ENCODE results near the gene SELENBP1. TPM values are rescaled to one million over a fixed set of nuclear protein-coding genes. Genes with fewer than 3 reads are reported as not detected.

Gene SELENBP1
- total RNA-seq, 6 donors from 2014 or later, result 241 to 804 (median 431) TPM

DNA sequence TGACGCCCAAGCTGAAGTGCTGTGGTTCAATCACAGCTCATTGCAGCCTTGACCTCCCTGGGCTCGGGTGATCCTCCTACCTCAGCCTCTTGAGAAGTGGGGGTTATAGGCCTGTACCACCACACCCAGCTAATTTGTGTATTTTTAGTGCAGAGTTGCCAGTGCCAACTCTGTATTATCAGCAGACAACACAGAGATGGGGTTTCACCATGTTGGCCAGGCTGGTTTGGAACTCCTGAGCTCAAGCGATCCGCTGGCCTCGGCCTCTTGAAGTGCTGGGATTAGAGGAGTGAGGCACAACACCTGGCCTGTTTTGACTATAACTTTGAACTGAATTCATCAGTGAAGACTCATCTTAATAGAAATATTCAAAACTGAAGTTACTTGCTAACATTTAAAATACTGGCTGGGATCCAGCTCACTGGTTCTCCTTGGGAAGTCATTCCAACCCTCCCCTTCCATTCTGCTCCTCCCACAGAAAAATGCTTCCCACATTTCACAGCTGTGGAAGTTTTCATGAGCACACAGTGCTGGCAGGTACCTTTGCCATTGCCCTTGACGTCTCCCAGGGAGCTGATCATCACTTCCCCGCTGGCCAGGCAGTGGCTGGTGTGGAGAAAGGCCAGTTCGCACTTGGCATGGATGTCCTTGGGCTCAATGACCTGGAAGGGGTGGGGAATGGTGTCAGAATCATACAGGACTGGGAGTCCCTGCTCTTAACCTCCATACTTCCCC, 4.7 kb downstream of the SELENBP1 start:
- H3K4me3 ChIP-seq, result no peak overlapping the region
- H3K36me3 ChIP-seq, result peaks cover 18 to 59% (median 35%) of the 10 kb centered on the region in 4 donors
- H3K27me3 ChIP-seq, result no peaks in the 10 kb centered on the region
- TF ChIP-seq EP300 (IDR thresholded peaks at IDR 0.05) (no peak), POLR2A (IDR thresholded peaks at IDR 0.05) (no peak), POLR2AphosphoS5 (IDR thresholded peaks at IDR 0.05) (no peak)
- TF ChIP-seq, protein P1, sequence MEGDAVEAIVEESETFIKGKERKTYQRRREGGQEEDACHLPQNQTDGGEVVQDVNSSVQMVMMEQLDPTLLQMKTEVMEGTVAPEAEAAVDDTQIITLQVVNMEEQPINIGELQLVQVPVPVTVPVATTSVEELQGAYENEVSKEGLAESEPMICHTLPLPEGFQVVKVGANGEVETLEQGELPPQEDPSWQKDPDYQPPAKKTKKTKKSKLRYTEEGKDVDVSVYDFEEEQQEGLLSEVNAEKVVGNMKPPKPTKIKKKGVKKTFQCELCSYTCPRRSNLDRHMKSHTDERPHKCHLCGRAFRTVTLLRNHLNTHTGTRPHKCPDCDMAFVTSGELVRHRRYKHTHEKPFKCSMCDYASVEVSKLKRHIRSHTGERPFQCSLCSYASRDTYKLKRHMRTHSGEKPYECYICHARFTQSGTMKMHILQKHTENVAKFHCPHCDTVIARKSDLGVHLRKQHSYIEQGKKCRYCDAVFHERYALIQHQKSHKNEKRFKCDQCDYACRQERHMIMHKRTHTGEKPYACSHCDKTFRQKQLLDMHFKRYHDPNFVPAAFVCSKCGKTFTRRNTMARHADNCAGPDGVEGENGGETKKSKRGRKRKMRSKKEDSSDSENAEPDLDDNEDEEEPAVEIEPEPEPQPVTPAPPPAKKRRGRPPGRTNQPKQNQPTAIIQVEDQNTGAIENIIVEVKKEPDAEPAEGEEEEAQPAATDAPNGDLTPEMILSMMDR (IDR thresholded peaks at IDR 0.05), result no peak
- H3K9me3 ChIP-seq, result peaks cover 0 to 3% (median 0%) of the 10 kb centered on the region in 4 donors
- WGBS, 2 donors, result 77 to 80% methylated on average over 8 of the region's 8 CpGs
- H3K4me1 ChIP-seq, result peaks cover 28 to 46% (median 37%) of the 10 kb centered on the region in 4 donors
- ATAC-seq (ENCODE audit: low FRiP score in 2 of 2), result no peak
- no peak for DNase-seq
- H3K27ac ChIP-seq, result peak overlapping the region in 1 of 4 donors; percentile 35

DNA sequence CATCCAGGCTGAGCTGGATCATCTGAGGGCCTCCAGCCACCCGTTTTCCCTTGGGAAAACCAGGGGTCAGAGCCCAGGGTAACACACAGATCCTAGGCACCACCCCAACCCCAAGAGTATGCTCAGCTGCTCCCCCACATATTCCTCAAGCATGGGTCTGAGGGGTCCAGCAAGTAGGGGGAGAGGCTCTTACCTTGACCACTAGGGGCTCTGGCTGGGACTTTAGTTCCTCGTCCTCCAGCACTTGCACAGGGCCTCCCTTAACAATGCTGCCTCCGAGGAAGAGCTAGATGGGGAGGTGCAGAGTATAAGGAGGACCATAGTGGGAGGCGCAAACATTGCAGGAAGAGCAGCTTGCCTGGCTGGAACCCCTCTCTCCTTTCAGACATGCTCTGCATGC, 7.5 kb downstream of the SELENBP1 start:
- Histone ChIP-seq H3K9me3 (peaks cover 0 to 11% (median 2%) of the 10 kb centered on the region in 4 donors), H3K4me3 (no peak overlapping the region), H3K27ac (no peak overlapping the region), H3K36me3 (peaks cover 18 to 60% (median 39%) of the 10 kb centered on the region in 4 donors), H3K4me1 (peaks cover 8 to 20% (median 13%) of the 10 kb centered on the region in 4 donors), H3K27me3 (no peaks in the 10 kb centered on the region)
- ATAC-seq (ENCODE audit: low FRiP score in 2 of 2), result no peak
- TF ChIP-seq, protein P1 (IDR thresholded peaks at IDR 0.05), result no peak
- TF ChIP-seq POLR2AphosphoS5 (IDR thresholded peaks at IDR 0.05), result no peak
- no peak for TF ChIP-seq POLR2A (IDR thresholded peaks at IDR 0.05)
- TF ChIP-seq EP300 (IDR thresholded peaks at IDR 0.05), result no peak
- WGBS, 2 donors, result 91 to 92% methylated on average over 4 of the region's 4 CpGs
- DNase-seq, result no peak

DNA sequence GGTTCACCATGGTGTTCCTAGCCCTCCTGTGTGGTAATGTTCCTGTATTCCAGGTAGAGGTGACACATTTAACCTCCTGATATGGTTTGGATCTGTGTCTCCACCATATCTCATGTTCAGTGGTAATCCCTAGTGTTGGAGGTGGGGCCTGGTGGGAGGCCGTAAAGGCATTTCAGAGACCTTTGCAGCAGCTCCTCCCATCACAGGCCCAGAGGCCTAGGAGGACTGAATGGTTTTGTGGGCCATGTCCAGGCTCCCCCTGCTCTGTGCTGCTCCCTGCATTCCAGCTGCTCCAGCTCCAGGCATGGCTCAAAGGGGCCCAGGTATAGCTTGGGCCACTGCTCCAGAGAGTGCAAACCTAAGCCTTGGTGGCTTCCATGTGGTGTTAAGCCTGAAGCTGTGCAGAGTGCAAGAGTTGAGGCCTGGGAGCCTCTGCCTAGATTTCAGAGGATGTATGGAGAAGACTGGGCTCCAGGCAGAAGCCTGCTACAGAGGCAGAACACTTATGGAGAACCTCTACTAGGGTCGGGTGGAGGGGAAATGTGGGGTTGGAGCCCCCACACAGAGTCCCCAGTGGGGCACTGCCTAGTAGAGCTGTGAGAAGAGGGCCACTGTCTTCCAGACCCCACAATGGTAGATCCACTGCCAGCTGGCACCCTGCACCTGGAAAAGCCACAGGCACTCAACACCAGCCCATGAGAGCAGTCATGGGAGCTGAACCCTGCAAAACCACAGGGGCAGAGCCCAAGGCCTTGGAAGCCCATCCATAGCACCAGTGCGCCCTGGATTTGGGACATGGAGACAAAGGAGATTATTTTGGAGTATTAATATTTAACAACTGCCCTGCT, 10.0 kb downstream of the SELENBP1 start:
- DNase-seq, result no peak
- Histone ChIP-seq H3K27me3 (no peaks in the 10 kb centered on the region), H3K4me1 (no peaks in the 10 kb centered on the region), H3K27ac (no peak overlapping the region), H3K9me3 (peaks cover 0 to 11% (median 2%) of the 10 kb centered on the region in 4 donors), H3K36me3 (peaks cover 14 to 45% (median 37%) of the 10 kb centered on the region in 4 donors), H3K4me3 (no peak overlapping the region)
- no peak for ATAC-seq (ENCODE audit: low FRiP score in 2 of 2)
- TF ChIP-seq EP300 (IDR thresholded peaks at IDR 0.05) (no peak), POLR2AphosphoS5 (IDR thresholded peaks at IDR 0.05) (no peak), POLR2A (IDR thresholded peaks at IDR 0.05) (no peak)
- TF ChIP-seq, protein P1 (IDR thresholded peaks at IDR 0.05), result no peak
- 96 to 100% methylated on average over 3 of the region's 3 CpGs for WGBS, 2 donors

DNA sequence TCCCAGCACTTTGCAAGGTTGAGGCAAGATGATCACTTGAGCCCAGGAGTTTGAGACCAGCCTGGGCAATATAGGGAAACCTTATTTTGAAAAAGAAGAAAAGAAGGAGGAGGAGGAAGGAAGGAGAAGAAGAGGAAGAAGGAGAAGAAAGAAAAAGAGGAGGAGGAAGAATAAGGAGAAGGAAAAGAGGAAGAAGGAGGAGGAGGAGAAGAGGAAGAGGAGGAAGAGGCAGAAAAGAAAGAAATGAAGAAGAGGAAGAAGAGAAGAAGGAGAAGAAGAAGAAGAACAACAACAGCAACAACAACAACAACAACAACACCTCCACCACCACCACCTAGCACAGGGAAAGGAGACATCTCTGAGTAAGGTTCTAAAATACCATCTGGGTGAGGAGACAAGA, 10.6 kb downstream of the SELENBP1 start:
- DNase-seq (no peak), ATAC-seq (ENCODE audit: low FRiP score in 2 of 2) (no peak)
- TF ChIP-seq POLR2A (IDR thresholded peaks at IDR 0.05) (no peak), POLR2AphosphoS5 (IDR thresholded peaks at IDR 0.05) (no peak), EP300 (IDR thresholded peaks at IDR 0.05) (no peak)
- TF ChIP-seq, protein P1 (IDR thresholded peaks at IDR 0.05), result no peak
- Histone ChIP-seq H3K27ac (no peak overlapping the region), H3K4me3 (no peak overlapping the region), H3K36me3 (peaks cover 14 to 41% (median 35%) of the 10 kb centered on the region in 4 donors), H3K9me3 (peaks cover 0 to 11% (median 2%) of the 10 kb centered on the region in 4 donors), H3K27me3 (no peaks in the 10 kb centered on the region), H3K4me1 (no peaks in the 10 kb centered on the region)

Measured in upper lobe of left lung (tissue), 6 donors.